Breast epithelium (tissue), 4 donors: ENCODE measurements around the gene CUZD1. TPM values are rescaled to one million over a fixed set of nuclear protein-coding genes. Genes with fewer than 3 reads are reported as not detected.
"Not testable (repeated sequence)": the region's sequence is repeated elsewhere in the genome, so short reads cannot be mapped to it uniquely, and the experiment has no call there.

ENCODE experiments used
- DNase-seq, 2 donors: peaks; one replicate each; pipeline ENCODE4 v3.0.0-alpha.2; 2019; ENCODE audit warnings: low spot score in 2 of 2
- H3K27ac ChIP-seq, 2 donors: fragments of 200-600 bp; sonication (generic) in 1 of 2; one replicate each; pipeline ENCODE4 v1.5.1; 2016 to 2019; ENCODE audit warnings: mild to moderate bottlenecking in 1 of 2
- H3K27me3 ChIP-seq, 2 donors: fragments of 200-600 bp; sonication (generic) in 1 of 2; one replicate each; pipeline versions ENCODE4 v1.5.1 to v1.6.0; 2017 to 2019; ENCODE audit warnings: control low read depth in 1 of 2, mild to moderate bottlenecking in 1 of 2
- H3K36me3 ChIP-seq: fragments of 200-600 bp; one replicate; pipeline ENCODE4 v1.5.1; 2019
- H3K4me1 ChIP-seq, 2 donors: fragments of 200-600 bp; sonication (generic); one replicate each; pipeline ENCODE4 v1.5.1; 2016 to 2019; ENCODE audit warnings: control low read depth in 1 of 2
- H3K4me3 ChIP-seq, 3 donors: fragments of 200-600 bp; sonication (generic); 1 replicate in 2 of 3; 2 replicates in 1 of 3; pipeline ENCODE4 v1.5.1; 2016 to 2019; ENCODE audit warnings: mild to moderate bottlenecking in 3 of 3, moderate library complexity in 2 of 3
- H3K9me3 ChIP-seq, 2 donors: fragments of 200-600 bp; sonication (generic) in 1 of 2; one replicate each; pipeline ENCODE4 v1.5.1; 2016 to 2019; ENCODE audit warnings: control low read depth in 1 of 2
- CTCF ChIP-seq, 3 donors: fragments of 450-650 bp; IDR thresholded peaks; one replicate each; pipeline ENCODE4 v1.5.1; 2016 to 2017; ENCODE audit warnings: antibody characterized with exemption in 3 of 3, mild to moderate bottlenecking in 3 of 3, moderate library complexity in 3 of 3
- POLR2A ChIP-seq: fragments of 450-650 bp; IDR thresholded peaks from one replicate; pipeline ENCODE4 v1.6.1; 2016; ENCODE audit warnings: antibody characterized with exemption, mild to moderate bottlenecking, moderate library complexity
- POLR2AphosphoS5 ChIP-seq, 3 donors: sonication (generic); formaldehyde crosslinking; IDR thresholded peaks; one replicate each; pipeline ENCODE4 v1.6.1; 2017; ENCODE audit warnings: antibody characterized with exemption in 3 of 3
- intact Hi-C: fragments of 100-400 bp; cut with DNase I; formaldehyde crosslinking; loops from one replicate; pipeline ENCODE4 v1.15.1; 2023; ENCODE audit warnings: low total_unique reads
- total RNA-seq, 3 donors: library from RNA; depleted of rRNA; stranded (reverse); fragments of >200 nt; gene quantifications; one replicate each; pipeline ENCODE4 v1.1.0, GENCODE V29; 2016

CUZD1 gene
- total RNA-seq, 3 donors from 2014 or later, result 0.48 to 1.8 (median 0.98) TPM

GRCh38 chr10:122879339-122880273 lies 33.9 kb upstream of the CUZD1 start, which contains the start of gene FAM24B:
TSS of gene FAM24B (minus strand) at chr10:122879581. CDS start at chr10:122850515, 29,066 bp downstream.
- Histone ChIP-seq H3K27ac (peak within 1 kb of the TSS; percentile 52 to 65), H3K4me3 (peak within 1 kb of the TSS; percentile 57 to 75 (median 73)), H3K9me3 (no peaks in the 10 kb centered on the region), H3K4me1 (no peaks in the 10 kb centered on the region), H3K27me3 (no peaks in the 10 kb centered on the region), H3K36me3 (no peaks in the 10 kb centered on the region)
- intact Hi-C loops, result no loop called here
- DNase-seq, result peak; percentile 81 to 91
- TF ChIP-seq POLR2AphosphoS5 (IDR thresholded peaks at IDR 0.05), result peak in 2 of 3 donors; percentile 23 to 30
- no peak for TF ChIP-seq POLR2A

GRCh38 chr10:122878799-122879338 lies 33.2 kb upstream of the CUZD1 start:
- Histone ChIP-seq H3K27me3 (no peaks in the 10 kb centered on the region), H3K4me3 (peak overlapping the region; percentile 57 to 75 (median 73)), H3K4me1 (no peaks in the 10 kb centered on the region), H3K27ac (peak overlapping the region; percentile 52 to 65), H3K9me3 (no peaks in the 10 kb centered on the region), H3K36me3 (no peaks in the 10 kb centered on the region)
- intact Hi-C loops, result no loop called here
- no peak for TF ChIP-seq POLR2A
- TF ChIP-seq POLR2AphosphoS5 (IDR thresholded peaks at IDR 0.05), result no peak
- no peak for TF ChIP-seq CTCF (IDR thresholded peaks at IDR 0.05)
- DNase-seq, result no peak

GRCh38 chr10:122877264-122877663 lies 31.6 kb upstream of the CUZD1 start:
- intact Hi-C loops, result no loop called here
- H3K36me3 ChIP-seq, result no peaks in the 10 kb centered on the region
- no peak for DNase-seq
- no peaks in the 10 kb centered on the region for H3K4me1 ChIP-seq
- TF ChIP-seq CTCF (IDR thresholded peaks at IDR 0.05) (no peak), POLR2AphosphoS5 (IDR thresholded peaks at IDR 0.05) (no peak), POLR2A (no peak)
- H3K27ac ChIP-seq, result no peak overlapping the region
- no peaks in the 10 kb centered on the region for H3K27me3 ChIP-seq
- H3K9me3 ChIP-seq, result no peaks in the 10 kb centered on the region
- no peak overlapping the region for H3K4me3 ChIP-seq

GRCh38 chr10:122876467-122876855 lies 30.8 kb upstream of the CUZD1 start:
- intact Hi-C loops, result no loop called here
- Histone ChIP-seq H3K4me3 (no peak overlapping the region), H3K27ac (no peak overlapping the region), H3K4me1 (no peaks in the 10 kb centered on the region), H3K36me3 (no peaks in the 10 kb centered on the region), H3K9me3 (no peaks in the 10 kb centered on the region), H3K27me3 (no peaks in the 10 kb centered on the region)
- DNase-seq, result no peak
- TF ChIP-seq POLR2A (no peak), CTCF (IDR thresholded peaks at IDR 0.05) (no peak), POLR2AphosphoS5 (IDR thresholded peaks at IDR 0.05) (no peak)

GRCh38 chr10:122875843-122876466 lies 30.3 kb upstream of the CUZD1 start:
- Histone ChIP-seq H3K9me3 (no peaks in the 10 kb centered on the region), H3K27ac (no peak overlapping the region), H3K4me1 (no peaks in the 10 kb centered on the region), H3K36me3 (no peaks in the 10 kb centered on the region), H3K27me3 (no peaks in the 10 kb centered on the region), H3K4me3 (no peak overlapping the region)
- TF ChIP-seq CTCF (IDR thresholded peaks at IDR 0.05), result no peak
- TF ChIP-seq POLR2AphosphoS5 (IDR thresholded peaks at IDR 0.05), result no peak
- TF ChIP-seq POLR2A, result no peak
- intact Hi-C loops, result no loop called here
- no peak for DNase-seq

- intact Hi-C loops, H3K27ac ChIP-seq, H3K36me3 ChIP-seq, DNase-seq, H3K4me3 ChIP-seq, H3K9me3 ChIP-seq, H3K4me1 ChIP-seq, H3K27me3 ChIP-seq: not testable (repeated sequence)
Observed at GRCh38 chr10:122871947-122872346, 26.3 kb upstream of the CUZD1 start.

GRCh38 chr10:122868768-122869167 lies 23.1 kb upstream of the CUZD1 start:
- DNase-seq, H3K27ac ChIP-seq, intact Hi-C loops, H3K4me1 ChIP-seq, H3K9me3 ChIP-seq, H3K4me3 ChIP-seq, H3K36me3 ChIP-seq, H3K27me3 ChIP-seq: not testable (repeated sequence)

- H3K4me1 ChIP-seq, H3K4me3 ChIP-seq, H3K9me3 ChIP-seq, H3K36me3 ChIP-seq, DNase-seq, H3K27ac ChIP-seq, H3K27me3 ChIP-seq, intact Hi-C loops: not testable (repeated sequence)
Observed at GRCh38 chr10:122866757-122867482, 21.3 kb upstream of the CUZD1 start.
